Keratinocyte (primary cell): ENCODE measurements around the gene ESRRB. TPM values are rescaled to one million over a fixed set of nuclear protein-coding genes. Genes with fewer than 3 reads are reported as not detected.

Experiments used
- DNase-seq: peaks from one replicate; pipeline ENCODE4 v3.0.0-alpha.2; 2011; ENCODE audit warnings: low read depth, missing footprints, low spot score
- FAIRE-seq: peaks from 2 replicates; lab custom pipeline; 2011; peaks lifted over from hg19 to GRCh38; lab: Jason Lieb, UNC
- H2AFZ ChIP-seq: 2 replicates; pipeline ENCODE4 v1.6.0; 2012; ENCODE audit warnings: low read length, control low read depth, inconsistent platforms; ENCODE audit not compliant: control insufficient read depth
- H3K27ac ChIP-seq: 2 replicates; pipeline ENCODE4 v1.5.1; 2011; ENCODE audit warnings: low read length; ENCODE audit not compliant: control insufficient read depth, insufficient read depth
- H3K27me3 ChIP-seq: 3 replicates; pipeline ENCODE4 v1.6.0; 2011; ENCODE audit warnings: low read length; ENCODE audit not compliant: control insufficient read depth, insufficient read depth; ENCODE audit errors: extremely low read depth
- H3K36me3 ChIP-seq, 2 experiments: 2 replicates in 1 of 2; 3 replicates in 1 of 2; pipeline ENCODE4 v1.5.1; 2011; ENCODE audit warnings: low read length in 2 of 2, mild to moderate bottlenecking in 1 of 2; ENCODE audit not compliant: control insufficient read depth in 2 of 2, insufficient read depth in 2 of 2; ENCODE audit errors: extremely low read depth in 1 of 2
- H3K4me1 ChIP-seq: 3 replicates; pipeline ENCODE4 v1.5.1; 2011; ENCODE audit warnings: low read length; ENCODE audit not compliant: control insufficient read depth, insufficient read depth; ENCODE audit errors: extremely low read depth
- H3K4me2 ChIP-seq: 3 replicates; pipeline ENCODE4 v1.6.0; 2011; ENCODE audit warnings: low read depth, low read length; ENCODE audit not compliant: control insufficient read depth, insufficient read depth; ENCODE audit errors: extremely low read depth
- H3K4me3 ChIP-seq, 3 experiments: fragments of 200-600 bp in 1 of 3; sonication (generic) in 1 of 3; 2 replicates in 2 of 3; 3 replicates in 1 of 3; pipeline ENCODE4 v1.5.1; 2011 to 2016; ENCODE audit warnings: low read length in 3 of 3, mild to moderate bottlenecking in 3 of 3, control low read depth in 2 of 3, inconsistent platforms in 1 of 3, low read depth in 1 of 3, mixed read lengths in 1 of 3, mixed run types in 1 of 3, moderate library complexity in 1 of 3; ENCODE audit not compliant: control insufficient read depth in 2 of 3, insufficient read depth in 2 of 3; ENCODE audit errors: extremely low read depth in 1 of 3
- H3K79me2 ChIP-seq: 2 replicates; pipeline ENCODE4 v1.6.0; 2012; ENCODE audit warnings: low read length; ENCODE audit not compliant: control insufficient read depth, insufficient read depth
- H3K9ac ChIP-seq: 3 replicates; pipeline ENCODE4 v1.6.0; 2011; ENCODE audit warnings: low read length; ENCODE audit not compliant: control insufficient read depth, insufficient read depth; ENCODE audit errors: extremely low read depth
- H3K9me1 ChIP-seq: 3 replicates; pipeline ENCODE4 v1.6.0; 2011; ENCODE audit warnings: low read length; ENCODE audit not compliant: control insufficient read depth, insufficient read depth; ENCODE audit errors: extremely low read depth
- H3K9me3 ChIP-seq: 2 replicates; pipeline ENCODE4 v1.5.1; 2012; ENCODE audit warnings: low read depth, low read length; ENCODE audit not compliant: control insufficient read depth
- H4K20me1 ChIP-seq: 3 replicates; pipeline ENCODE4 v1.6.0; 2011; ENCODE audit warnings: low read length; ENCODE audit not compliant: control insufficient read depth, insufficient read depth; ENCODE audit errors: extremely low read depth
- EZH2 ChIP-seq: IDR thresholded peaks from one replicate; pipeline ENCODE4 v1.6.1; 2012; ENCODE audit warnings: inconsistent platforms, mild to moderate bottlenecking, low read length, moderate library complexity
- dilution Hi-C: fragments of 300-500 bp; cut with MboI; formaldehyde crosslinking; loops from one replicate; pipeline ENCODE4 v1.7.0; 2020; ENCODE audit warnings: low sequenced_read_pairs; ENCODE audit not compliant: extremely low pct_ligation_motif_present
- polyA plus RNA-seq, 5 experiments: library from polyadenylated mRNA; depleted of rRNA in 3 of 5; stranded (reverse) in 3 of 5; stranded (forward) in 1 of 5; unstranded in 1 of 5; fragments of >200 nt; gene quantifications; 1 replicate in 1 of 5; 2 replicates in 3 of 5; 3 replicates in 1 of 5; pipeline versions ENCODE4 v1.2.1 to v1.2.3, GENCODE V29; 2011 to 2012; ENCODE audit warnings: missing spikeins in 2 of 5, low read depth in 1 of 5, low replicate concordance in 1 of 5
- TF ChIP-seq, protein P1 (sequence below), 3 experiments: IDR thresholded peaks in 1 of 3; conservative IDR thresholded peaks in 1 of 3; optimal IDR thresholded peaks in 1 of 3; 2 replicates in 2 of 3; 3 replicates in 1 of 3; pipeline versions ENCODE3 to v1.5.1; 2011; ENCODE audit warnings: low read length in 3 of 3, mild to moderate bottlenecking in 3 of 3, moderate library complexity in 2 of 3, control low read depth in 1 of 3, inconsistent platforms in 1 of 3; ENCODE audit not compliant: insufficient read depth in 2 of 3; ENCODE audit errors: extremely low read depth in 1 of 3

Gene ESRRB
- polyA plus RNA-seq, 1 donor (not counting 4 experiments of a cell fraction or from before 2014, with no cell fraction given), result 0.01 TPM

DNA sequence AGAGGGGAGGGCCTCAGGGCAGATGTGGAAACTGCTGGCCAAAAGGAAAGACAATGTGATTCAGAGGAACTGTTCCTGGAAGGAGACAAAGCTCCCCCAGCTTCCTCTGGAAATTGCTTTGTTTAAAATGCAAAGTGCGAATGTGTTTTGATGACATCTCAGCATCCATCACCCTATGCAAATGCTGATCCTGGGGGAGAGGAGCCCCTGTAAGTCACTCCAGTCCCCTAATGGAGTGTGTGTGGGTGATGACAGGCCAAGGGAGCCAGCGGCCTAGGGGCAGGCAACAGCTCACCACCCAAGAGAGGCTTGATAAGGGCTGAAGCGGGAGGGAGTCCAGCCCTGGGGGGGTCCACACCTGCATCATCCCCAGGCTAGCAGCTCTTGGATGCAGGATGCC is 134.2 kb downstream of the ESRRB start:
- H3K36me3 ChIP-seq, result no peaks in the 10 kb centered on the region
- no peak overlapping the region for H2AFZ ChIP-seq
- no peak overlapping the region for H3K4me2 ChIP-seq
- H3K4me3 ChIP-seq, result no peak overlapping the region
- H3K79me2 ChIP-seq, result no peaks in the 10 kb centered on the region
- DNase-seq (no peak), FAIRE-seq (no peak)
- no peaks in the 10 kb centered on the region for H3K27me3 ChIP-seq
- H3K9me3 ChIP-seq, result no peaks in the 10 kb centered on the region
- no peaks in the 10 kb centered on the region for H3K9me1 ChIP-seq
- dilution Hi-C loops, result no loop called here
- no peaks in the 10 kb centered on the region for H4K20me1 ChIP-seq
- no peak overlapping the region for H3K9ac ChIP-seq
- no peak overlapping the region for H3K27ac ChIP-seq
- H3K4me1 ChIP-seq, result no peaks in the 10 kb centered on the region
- no peak for TF ChIP-seq EZH2
- TF ChIP-seq, protein P1, sequence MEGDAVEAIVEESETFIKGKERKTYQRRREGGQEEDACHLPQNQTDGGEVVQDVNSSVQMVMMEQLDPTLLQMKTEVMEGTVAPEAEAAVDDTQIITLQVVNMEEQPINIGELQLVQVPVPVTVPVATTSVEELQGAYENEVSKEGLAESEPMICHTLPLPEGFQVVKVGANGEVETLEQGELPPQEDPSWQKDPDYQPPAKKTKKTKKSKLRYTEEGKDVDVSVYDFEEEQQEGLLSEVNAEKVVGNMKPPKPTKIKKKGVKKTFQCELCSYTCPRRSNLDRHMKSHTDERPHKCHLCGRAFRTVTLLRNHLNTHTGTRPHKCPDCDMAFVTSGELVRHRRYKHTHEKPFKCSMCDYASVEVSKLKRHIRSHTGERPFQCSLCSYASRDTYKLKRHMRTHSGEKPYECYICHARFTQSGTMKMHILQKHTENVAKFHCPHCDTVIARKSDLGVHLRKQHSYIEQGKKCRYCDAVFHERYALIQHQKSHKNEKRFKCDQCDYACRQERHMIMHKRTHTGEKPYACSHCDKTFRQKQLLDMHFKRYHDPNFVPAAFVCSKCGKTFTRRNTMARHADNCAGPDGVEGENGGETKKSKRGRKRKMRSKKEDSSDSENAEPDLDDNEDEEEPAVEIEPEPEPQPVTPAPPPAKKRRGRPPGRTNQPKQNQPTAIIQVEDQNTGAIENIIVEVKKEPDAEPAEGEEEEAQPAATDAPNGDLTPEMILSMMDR (optimal IDR thresholded peaks at IDR 0.05 in 1 of 3, IDR thresholded peaks at IDR 0.05 in 1 of 3, conservative IDR thresholded peaks at IDR 0.05 in 1 of 3; ENCODE audit: extremely low read depth in 1 of 3, insufficient read depth in 2 of 3, low read length in 3 of 3), result no peak

DNA sequence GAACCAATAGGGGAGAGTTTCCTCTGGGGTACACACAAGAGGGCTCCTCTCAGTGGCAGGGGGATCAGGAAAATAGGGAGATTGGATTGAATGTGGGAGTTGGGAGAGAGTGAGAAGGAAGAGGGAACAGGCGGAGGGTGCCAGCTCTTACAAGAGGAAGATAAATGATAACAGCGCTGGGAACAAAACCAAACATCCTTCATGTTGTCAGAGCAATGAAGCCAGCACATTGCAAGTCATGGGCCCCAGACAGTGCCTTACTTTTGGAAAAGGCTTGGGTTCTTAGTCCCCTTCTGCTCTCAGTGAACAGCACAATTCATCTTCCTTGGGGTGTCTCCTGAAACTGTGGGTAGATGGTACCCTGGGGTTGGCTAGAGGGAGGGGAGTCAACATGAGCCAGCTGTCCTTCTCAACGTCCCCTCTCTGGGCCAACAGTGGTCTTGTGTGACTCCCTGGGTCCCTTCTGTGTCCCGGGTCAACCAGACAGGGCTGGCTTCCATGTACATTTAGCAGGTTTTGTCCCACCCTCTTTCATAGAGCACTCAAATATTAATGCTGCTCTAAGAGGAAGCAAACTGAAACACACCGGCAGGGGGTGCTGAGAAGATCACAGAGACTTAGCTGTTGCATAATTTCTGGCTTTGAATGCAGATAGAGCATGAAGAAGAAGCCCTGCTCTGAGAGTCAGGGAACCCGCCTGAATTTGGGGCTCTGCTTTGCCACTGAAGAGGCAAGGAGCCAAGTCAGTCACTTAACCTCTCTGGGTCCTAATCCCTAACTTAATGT is 138.5 kb downstream of the ESRRB start:
- Histone ChIP-seq H3K4me3 (no peak overlapping the region), H3K36me3 (no peaks in the 10 kb centered on the region), H2AFZ (no peak overlapping the region), H3K27ac (no peak overlapping the region), H3K9me3 (no peaks in the 10 kb centered on the region), H3K27me3 (no peaks in the 10 kb centered on the region), H3K9ac (no peak overlapping the region), H3K79me2 (no peaks in the 10 kb centered on the region), H3K9me1 (no peaks in the 10 kb centered on the region), H3K4me2 (no peak overlapping the region), H3K4me1 (peaks cover 12% of the 10 kb centered on the region), H4K20me1 (no peaks in the 10 kb centered on the region)
- FAIRE-seq, result peak; percentile 68
- peak; percentile 26 for DNase-seq
- dilution Hi-C loops, result no loop called here
- TF ChIP-seq, protein P1 (optimal IDR thresholded peaks at IDR 0.05 in 1 of 3, IDR thresholded peaks at IDR 0.05 in 1 of 3, conservative IDR thresholded peaks at IDR 0.05 in 1 of 3; ENCODE audit: extremely low read depth in 1 of 3, insufficient read depth in 2 of 3, low read length in 3 of 3), result peak; percentile 45 to 58 (median 51)
- TF ChIP-seq EZH2, result no peak
